WI38 (cell line): ENCODE measurements around the gene CPXM2.

Experiments used
- H3K4me3 ChIP-seq: 2 replicates; pipeline ENCODE4 v1.5.1; 2011; ENCODE audit warnings: low read depth, mild to moderate bottlenecking, control low read depth, low read length
- TF ChIP-seq, protein P1 (sequence below): IDR thresholded peaks from 2 replicates; pipeline ENCODE4 v1.5.1; 2012; ENCODE audit warnings: low read depth, mild to moderate bottlenecking, control low read depth, low read length

The CPXM2 gene

DNA sequence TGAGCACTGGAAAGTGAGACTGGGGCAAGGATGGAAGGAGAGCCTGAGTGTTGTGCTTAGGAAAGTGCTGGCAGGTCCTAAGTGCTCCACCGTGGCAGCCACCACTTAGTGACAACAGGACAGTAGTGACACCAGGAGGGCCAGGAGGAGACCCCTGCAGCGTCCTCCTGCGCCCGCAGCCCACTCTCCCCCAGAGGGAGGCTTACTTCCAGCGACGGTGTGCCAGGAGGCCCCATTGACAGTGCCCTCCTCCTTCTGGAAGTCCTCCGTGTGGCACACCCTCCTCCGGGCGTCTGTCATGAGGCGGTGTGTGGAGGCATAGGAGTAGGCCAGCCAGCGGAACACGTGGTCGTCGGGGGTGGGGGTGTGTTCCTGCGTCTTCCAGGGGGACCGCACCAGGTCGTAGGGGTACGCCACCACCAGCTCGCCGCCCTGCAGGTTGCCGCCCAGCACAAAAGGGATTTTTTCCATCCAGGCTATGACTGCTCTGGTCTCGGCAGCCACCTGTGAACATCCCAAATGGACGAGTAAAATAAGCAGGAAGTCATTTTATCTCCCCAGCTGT lies 129.9 kb downstream of the CPXM2 start:
- TF ChIP-seq, protein P1, sequence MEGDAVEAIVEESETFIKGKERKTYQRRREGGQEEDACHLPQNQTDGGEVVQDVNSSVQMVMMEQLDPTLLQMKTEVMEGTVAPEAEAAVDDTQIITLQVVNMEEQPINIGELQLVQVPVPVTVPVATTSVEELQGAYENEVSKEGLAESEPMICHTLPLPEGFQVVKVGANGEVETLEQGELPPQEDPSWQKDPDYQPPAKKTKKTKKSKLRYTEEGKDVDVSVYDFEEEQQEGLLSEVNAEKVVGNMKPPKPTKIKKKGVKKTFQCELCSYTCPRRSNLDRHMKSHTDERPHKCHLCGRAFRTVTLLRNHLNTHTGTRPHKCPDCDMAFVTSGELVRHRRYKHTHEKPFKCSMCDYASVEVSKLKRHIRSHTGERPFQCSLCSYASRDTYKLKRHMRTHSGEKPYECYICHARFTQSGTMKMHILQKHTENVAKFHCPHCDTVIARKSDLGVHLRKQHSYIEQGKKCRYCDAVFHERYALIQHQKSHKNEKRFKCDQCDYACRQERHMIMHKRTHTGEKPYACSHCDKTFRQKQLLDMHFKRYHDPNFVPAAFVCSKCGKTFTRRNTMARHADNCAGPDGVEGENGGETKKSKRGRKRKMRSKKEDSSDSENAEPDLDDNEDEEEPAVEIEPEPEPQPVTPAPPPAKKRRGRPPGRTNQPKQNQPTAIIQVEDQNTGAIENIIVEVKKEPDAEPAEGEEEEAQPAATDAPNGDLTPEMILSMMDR: no peak

GRCh38 chr10:123761038-123761428 lies 130.6 kb downstream of the CPXM2 start:
- H3K4me3 ChIP-seq: no peak overlapping the region
- TF ChIP-seq, protein P1: no peak

More for the DNA sequence above, 129.9 kb downstream of the CPXM2 start:
- no peak overlapping the region for H3K4me3 ChIP-seq

GRCh38 chr10:123760356-123761037 lies 131.1 kb downstream of the CPXM2 start:
- no peak overlapping the region for H3K4me3 ChIP-seq
- TF ChIP-seq, protein P1: no peak

- no peak overlapping the region for H3K4me3 ChIP-seq
- TF ChIP-seq, protein P1: no peak
These were observed 132.0 kb downstream of the CPXM2 start for GRCh38 chr10:123759501-123760031.

- TF ChIP-seq, protein P1: no peak
- H3K4me3 ChIP-seq: no peak overlapping the region
These were observed 132.6 kb downstream of the CPXM2 start for GRCh38 chr10:123759041-123759440.

DNA sequence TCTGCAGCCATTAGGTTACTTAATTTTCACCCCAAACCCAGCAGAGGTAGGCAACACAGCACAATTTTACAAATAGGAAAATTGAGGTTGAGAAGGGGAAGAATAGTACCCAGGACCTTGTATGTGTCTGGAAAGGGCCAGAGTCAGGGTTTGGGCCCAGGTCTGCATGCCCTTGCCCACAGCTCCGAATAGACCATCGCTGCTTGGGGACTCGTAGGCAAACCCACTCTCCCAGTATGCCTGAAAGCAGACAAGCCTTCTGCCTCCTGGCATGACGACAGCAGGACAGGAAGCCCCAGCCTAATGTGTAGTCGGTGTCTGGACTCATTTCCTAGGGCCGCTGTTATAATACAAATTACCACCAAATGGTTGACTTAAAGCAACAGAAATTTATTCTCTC lies 133.8 kb downstream of the CPXM2 start:
- TF ChIP-seq, protein P1: no peak
- no peak overlapping the region for H3K4me3 ChIP-seq

DNA sequence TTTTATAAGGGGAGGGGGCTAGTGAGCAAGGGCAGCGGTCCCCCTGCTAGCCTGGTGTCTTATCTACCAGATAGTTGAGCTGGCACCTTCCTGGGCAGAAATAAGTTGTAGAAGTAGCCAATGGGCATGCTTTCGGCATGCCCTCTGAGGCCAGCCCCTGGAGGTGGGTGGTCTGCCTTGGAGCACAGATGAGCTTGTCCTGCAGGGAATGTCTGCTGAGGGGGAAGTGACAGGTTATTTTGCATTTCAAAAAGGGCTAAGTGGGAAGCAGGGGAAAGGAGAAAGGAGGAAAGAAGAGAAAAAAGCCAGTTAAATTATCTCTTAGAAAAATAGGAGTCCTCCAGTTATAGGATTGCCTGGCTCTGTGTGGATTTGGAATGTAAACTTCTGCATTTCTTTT lies 136.5 kb downstream of the CPXM2 start:
- TF ChIP-seq, protein P1: no peak
- no peak overlapping the region for H3K4me3 ChIP-seq
